GM18870 (cell line): ENCODE results near the gene PCGF2.

Experiments
- ATAC-seq: cut with Tn5 transposase; IDR thresholded peaks from one replicate; pipeline ENCODE4 v1.9.1; 2021; ENCODE audit warnings: moderate library complexity; ENCODE audit not compliant: unreplicated experiment

The PCGF2 gene

DNA sequence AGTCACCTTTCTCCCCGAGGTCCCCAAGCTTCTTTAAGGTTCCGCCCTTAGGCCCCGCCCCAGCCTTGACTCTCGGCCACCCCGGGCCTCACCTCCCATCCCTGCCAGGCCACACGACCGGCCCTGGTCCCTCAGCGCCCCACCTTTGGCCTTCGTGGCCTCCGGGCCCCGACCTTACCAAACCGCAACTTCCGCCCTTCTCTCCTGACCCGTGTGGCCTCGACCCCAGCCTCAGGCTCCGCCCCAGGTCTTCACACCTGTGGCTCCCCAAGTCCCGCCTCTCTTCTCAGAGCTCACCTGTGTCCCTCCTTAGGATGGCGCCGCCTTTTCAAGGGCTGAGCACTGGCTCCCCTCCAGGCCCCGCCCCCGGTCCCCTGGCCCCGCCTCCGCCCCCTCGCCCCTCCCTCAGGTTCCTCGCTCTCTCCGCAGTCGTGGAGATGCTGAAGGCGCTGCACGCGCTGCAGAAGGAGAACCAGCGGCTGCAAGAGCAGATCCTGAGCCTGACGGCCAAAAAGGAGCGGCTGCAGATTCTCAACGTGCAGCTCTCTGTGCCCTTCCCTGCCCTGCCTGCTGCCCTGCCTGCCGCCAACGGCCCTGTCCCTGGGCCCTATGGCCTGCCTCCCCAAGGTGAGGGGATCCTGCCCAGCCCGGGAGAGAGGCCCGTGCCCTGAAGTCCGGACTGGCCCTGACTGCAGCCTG, 28.0 kb downstream of the PCGF2 start:
- ATAC-seq, result no peak

DNA sequence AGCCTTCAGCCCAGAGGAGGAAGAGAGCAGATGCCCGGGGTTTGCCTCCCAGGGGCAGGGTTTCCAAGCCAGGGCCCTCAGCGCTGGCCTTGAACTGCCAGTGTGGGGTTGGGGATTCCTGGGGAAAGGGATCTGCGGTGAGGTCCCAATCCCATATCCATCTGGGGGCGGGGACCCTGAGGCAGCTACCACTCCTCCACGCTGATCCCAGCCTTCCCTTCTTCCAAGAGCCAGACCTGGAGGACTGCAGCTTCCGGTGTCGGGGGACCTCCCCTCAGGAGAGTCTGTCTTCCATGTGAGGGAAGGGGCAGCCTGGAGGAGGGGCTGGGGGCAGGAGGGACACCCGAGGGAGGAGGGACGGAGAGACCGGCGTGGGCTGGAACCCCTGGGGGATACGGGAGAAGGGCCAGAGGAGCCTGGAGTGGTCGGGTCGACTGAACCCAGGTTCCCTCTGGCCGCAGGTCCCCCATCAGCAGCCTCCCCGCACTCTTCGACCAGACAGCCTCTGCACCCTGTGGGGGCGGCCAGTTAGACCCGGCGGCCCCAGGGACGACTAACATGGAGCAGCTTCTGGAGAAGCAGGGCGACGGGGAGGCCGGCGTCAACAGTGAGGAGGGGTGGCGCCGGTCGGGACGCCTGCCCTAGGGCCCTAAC, 28.7 kb downstream of the PCGF2 start:
- ATAC-seq, result no peak

DNA sequence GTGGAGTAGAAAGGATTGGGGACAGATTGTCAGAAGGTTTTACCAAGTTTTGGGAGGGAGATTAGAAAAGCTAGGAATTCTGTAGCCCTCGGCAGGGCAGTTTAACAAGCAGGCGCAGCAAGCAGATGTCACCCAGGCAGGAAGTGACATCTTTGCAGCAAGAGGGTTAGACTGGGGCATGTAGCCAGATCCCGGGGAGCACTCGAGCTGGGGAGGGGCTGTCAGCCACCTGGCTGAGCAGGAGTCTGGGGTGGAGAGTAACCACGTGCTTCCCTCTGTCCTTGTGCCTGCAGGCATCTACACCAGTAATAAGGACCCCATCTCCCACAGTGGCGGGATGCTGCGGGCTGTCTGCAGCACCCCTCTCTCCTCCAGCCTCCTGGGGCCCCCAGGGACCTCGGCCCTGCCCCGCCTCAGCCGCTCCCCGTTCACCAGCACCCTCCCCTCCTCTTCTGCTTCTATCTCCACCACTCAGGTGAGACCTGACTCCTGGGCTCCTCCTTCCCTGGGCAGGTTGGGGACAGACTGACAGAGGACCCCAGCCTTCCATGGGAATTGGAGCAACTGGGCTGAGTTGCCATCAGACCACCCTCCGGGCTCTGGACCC, 30.9 kb downstream of the PCGF2 start:
- no peak for ATAC-seq

DNA sequence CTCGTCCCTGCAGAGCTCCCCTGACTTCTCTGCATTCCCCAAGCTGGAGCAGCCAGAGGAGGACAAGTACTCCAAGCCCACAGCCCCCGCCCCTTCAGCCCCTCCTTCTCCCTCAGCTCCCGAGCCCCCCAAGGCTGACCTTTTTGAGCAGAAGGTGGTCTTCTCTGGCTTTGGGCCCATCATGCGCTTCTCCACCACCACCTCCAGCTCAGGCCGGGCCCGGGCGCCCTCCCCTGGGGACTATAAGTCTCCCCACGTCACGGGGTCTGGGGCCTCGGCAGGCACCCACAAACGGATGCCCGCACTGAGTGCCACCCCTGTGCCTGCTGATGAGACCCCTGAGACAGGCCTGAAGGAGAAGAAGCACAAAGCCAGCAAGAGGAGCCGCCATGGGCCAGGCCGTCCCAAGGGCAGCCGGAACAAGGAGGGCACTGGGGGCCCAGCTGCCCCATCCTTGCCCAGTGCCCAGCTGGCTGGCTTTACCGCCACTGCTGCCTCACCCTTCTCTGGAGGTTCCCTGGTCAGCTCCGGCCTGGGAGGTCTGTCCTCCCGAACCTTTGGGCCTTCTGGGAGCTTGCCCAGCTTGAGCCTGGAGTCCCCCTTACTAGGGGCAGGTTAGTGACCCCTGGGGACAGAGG, 31.6 kb downstream of the PCGF2 start:
- ATAC-seq, result no peak

DNA sequence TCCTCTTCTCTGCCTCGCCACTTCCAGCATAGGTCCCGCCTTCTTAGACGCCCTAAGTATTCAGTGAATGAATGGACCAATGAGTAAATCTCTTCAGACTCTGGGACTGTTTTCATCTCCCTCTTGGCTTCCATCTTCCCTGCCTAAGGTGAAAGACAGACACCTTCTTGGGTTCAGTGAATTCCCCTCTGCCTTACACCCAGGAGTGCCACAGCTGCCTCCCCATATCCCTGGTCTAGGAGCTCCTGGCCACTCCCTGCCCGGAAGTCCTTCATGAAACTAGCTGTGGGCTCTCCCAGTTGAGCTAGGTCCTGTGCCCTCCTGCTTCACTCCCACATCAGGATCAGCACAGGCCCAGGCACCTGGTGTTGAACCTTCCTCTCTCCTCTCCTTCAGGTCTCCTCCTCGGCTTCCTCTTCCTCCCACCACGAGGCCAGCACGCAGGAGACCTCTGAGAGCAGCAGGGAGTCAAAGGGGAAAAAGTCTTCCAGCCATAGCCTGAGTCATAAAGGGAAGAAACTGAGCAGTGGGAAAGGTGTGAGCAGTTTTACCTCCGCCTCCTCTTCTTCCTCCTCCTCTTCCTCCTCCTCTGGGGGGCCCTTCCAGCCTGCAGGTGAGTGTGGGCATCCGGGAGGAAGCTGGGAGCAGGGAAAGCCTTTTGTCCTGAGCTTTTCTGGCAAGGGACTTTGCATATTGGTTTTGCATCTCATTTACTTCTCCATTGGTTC, 32.8 kb downstream of the PCGF2 start:
- ATAC-seq, result no peak

DNA sequence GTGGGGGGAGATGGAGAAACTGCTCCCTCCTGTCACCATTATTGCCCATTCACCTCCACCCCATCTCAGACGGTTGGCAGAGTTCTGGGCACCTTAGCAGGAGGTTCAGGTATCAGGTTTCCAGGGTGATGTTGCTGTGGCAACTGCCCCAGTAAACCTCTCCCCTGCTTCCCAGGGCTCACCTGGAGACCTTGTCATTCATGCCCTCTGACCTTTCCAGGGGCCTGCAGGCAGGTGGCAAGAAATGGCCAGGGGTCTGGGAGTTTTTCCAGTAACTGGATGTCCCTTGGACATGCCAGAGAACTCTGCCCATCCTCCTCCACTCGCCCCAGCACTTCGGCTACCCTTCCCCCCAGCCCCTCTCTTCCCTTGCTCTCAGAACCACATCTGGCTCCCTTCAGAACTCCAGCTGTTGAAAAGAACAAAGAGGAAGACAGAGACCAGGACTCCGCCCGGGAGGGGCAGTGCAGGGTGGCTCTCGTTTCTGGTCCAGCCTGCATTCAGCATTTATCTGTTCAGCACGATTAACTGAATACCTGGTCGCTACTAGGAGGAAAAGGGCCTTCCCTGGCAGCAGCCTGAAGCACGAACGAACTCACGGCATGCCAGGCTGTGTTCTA, 34.6 kb downstream of the PCGF2 start:
- ATAC-seq, result no peak

DNA sequence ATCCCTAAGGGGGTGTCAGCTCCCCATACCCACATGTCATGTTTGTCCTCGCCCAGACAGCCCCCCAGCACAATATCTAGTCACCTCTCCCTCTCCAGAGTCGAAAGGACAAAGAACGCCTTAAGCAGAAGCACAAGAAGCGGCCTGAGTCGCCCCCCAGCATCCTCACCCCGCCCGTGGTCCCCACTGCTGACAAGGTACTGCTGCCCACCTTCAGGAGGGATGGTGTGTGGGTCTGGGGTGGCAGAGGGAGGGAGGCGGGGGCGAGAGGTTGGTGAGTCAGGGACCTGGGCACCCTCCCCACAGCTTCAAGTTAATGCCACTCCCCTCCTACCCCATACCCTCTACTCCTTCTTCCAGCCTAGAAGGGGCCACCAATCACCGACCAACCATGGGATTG, 35.5 kb downstream of the PCGF2 start:
- ATAC-seq, result no peak

DNA sequence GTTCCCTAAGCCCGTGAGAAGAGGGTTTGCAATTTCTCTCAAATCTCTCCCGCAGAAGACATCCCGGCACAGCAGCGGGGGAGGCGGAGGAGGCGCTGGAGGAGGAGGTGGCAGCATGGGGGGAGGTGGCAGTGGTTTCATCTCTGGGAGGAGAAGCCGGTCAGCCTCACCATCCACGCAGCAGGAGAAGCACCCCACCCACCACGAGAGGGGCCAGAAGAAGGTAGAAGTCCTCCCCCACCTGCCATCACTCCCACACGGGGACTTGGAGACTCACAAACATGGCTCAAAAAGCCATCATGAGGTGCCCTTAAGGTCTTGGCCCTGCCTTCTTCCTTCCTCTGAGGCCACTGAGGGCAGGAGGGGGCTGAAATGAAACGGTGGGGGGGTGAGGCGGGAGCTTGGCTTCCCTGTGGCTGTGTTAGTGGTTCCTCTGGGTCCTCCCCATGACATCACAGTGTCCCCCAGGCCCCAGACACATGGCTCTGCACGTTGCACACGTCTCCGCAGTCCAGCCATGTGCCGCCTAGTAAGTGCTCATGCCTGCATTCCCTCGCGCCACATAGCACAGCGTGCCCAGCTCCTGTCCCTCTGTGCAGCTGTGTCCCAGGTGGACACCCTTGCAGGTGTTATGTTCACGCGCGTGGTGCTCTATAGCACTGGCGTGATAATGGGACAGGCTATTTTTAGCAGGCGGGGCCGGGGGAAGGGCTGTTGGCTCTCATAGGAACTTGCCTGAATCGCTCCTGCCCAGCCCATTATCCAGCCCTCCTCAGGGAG, 36.2 kb downstream of the PCGF2 start:
- no peak for ATAC-seq

DNA sequence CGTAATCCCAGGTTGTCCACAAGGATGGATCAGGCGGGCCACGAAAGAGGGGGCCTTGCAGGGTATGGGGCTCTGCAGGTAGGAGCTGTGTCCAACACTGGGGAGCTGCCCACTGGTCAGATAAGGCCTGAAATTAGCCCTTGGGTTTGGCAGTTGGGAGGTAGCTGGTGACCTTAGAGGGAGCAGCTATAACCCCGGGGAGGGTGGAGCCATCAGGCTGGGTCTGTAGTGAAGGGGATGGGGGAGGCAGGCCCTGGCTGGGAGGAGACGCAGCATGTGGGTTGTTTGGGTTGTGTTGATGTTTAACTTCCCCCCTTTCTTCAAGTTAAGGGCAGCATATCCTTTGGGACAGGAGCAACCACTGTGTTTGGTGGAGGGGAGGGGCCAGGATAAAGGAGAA, 37.2 kb downstream of the PCGF2 start:
- ATAC-seq, result no peak

DNA sequence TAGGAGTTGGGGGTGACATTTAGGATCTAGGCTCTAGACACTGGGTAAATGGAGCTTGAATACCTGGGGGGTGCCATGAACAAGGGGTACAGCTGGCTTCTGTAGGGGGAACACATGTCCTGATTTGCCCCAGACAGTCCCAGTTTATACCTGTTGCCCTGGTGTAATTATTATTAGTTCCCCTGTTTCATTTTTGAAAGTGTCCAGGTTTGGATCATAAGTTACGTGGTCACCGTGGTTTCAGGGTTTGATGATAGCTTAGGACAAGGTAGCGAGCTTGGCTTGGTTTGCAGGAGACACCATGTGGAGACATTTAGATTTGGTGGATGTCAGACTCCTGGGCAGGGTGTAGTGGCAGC, 37.6 kb downstream of the PCGF2 start:
- ATAC-seq, result no peak

DNA sequence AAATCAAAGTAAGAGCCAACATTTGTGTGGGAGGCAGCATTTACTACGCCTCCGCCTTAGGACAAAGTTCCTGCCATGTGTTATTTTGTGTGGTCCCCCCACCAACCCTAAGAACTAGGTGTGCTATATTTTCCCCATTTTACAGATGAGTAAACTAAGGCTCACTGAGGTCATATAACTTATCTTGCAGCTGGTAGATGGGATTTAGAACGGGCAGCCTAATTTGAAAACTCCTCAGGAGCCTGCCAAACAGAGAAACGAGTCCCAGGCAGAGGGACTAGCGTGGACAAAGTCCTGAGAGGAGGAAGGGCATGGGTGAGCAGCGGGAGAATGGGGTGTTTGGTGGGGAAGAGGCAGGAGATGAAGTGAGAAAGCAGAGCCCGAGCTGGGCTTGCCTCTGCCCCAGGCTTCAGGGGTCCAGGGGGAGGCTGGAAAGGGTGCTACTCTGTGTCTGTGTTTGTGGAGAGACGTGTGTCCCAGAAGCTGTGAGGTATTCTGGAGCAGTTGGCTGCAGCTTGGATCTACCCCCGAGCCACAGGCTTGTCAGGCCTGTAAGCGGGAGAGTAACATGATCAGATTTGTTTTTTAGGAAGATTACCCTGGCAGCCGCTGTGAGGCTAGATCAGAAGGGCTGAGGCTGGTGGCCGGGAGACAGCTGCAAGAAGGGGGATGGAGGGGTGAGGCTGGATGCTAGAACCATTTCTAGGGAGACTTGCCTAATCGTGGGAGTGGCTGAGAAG, 38.1 kb downstream of the PCGF2 start:
- no peak for ATAC-seq

DNA sequence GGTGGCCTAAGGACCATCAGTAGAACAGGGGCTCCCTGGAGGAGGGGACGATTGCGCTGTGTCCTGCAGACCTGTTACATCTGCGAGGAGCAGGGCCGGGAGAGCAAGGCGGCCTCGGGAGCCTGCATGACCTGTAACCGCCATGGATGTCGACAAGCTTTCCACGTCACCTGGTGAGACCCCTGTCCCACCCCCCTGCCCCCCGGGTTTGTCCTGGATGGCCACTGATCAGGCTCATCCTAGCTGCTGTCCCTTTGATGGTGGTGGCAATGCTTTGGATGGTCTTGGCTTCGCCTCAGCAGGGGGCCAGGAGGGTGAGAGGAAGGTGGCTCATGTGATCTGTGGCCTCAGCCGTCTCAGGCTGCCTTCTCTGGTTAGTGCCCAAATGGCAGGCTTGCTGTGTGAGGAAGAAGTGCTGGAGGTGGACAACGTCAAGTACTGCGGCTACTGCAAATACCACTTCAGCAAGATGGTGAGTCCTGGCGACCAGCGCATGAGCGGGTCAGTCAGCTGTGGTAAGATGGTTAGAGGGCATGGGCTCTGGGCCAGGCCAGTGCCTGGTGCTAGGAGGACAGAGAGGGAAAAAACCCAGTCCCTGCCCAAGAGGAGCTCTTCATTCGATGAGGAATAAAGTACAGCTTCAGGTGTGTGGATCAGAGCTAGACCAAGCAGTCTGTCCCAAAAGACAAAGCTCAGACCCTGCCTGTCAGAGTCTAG, 38.9 kb downstream of the PCGF2 start:
- ATAC-seq, result no peak

DNA sequence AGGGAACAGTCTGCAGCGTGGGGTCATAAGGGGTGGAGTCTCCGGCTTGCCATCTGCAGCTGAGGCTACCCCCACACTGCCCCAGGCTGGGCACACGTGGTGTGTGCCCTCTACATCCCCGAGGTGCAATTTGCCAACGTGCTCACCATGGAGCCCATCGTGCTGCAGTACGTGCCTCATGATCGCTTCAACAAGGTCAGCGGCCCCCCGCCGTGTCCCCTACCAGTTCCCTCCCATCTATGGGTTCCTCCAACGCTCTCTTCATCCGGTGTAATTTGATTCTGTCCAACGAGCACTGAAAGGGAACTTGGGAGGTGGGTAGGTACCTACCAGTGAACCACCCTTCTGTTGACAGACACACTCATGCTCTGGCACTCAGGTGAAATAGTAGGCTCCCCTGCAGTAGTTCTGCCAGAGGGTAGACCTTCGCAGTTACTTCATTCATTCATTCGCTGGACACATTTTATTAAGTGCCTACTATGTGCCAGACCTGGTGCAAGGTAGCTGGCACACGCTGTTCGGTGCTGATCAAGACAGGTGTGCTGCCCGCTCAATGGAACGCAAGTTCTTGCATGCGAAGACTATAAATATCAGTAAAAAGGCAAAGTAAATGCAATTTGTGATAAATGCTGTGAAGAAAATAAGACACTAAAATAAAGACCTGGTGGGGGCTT, 40.3 kb downstream of the PCGF2 start:
- ATAC-seq, result no peak

DNA sequence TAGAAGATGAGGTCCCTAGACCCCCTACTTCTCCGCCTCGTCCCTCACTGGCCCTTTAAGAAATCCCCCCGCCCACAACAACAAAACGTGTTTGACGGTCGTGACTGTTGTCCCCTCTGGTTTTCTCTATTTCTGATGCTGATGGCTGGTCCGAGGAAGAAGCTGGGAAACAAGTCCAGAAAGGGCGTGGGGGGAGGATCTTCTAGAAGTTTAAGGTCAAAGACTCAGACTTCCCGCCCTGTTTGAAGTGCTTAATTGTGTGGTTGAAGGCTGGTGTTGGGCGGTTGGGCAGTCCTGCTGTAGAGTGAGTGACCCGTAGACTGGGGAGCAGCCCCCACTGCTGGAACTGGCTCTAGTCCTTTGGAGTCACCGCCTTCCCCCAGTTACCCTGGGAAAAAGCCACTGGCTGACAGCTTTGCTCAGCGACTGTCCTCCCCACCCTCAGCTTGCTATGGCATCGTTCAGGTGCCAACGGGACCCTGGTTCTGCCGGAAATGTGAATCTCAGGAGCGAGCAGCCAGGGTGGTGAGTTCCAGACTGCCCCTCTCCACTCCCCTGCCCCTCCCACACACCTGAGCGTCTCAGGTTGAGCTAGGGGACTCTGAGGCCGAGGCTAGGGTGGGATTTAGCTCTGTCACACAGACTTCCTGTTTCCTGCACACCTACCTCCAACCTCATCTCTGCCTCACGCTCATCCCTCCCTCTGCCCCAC, 41.5 kb downstream of the PCGF2 start:
- ATAC-seq, result no peak

DNA sequence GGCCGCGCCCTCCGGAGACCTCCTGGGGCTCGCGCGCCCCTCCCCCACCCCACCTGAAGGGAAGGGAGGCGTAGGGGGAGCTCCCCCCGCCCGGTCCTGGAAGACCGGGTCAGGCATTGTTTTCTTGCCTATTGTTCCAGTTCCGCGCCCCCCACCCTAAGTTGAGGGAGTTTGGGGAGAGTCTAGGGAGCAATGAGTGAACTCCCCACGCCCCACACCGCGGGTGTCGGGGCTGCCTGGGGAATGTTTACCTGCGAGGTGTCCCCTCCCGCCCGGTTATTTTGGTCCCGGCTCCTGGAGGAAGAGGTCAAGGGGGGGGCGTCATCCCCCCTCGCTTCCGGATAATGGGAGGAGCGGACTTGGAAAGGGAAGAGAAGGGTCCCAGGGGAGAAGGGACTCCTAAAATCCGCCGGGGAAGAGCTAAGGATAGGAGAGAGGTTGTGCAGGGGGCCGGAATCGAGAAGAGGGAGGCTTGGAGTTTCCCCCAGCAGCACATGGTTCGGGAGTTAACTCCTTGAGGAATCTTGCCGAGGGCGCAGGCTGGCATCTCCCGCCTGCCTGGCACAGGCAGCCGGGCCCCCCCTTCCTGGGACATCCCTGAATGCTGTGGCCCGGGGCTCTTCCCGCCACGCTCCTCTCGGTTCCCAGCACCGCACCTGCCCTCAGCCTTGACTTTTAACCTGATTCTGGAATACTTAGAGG, 42.2 kb downstream of the PCGF2 start:
- ATAC-seq, result no peak

DNA sequence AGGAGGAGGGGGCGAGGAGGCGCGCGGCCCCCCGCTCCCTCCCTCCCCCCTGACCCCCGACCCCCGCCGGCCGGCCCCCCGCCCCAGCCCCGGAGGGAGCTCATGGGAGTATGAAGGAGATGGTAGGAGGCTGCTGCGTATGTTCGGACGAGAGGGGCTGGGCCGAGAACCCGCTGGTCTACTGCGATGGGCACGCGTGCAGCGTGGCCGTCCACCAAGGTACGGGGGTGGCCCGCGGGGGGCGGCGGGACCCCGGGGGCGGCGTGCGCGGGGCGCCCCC, 42.7 kb downstream of the PCGF2 start:
- ATAC-seq, result no peak
